ENCODE measurements around the gene PIP4K2A.

- TF ChIP-seq ZFP1 (CRISPR knock-in tag; IDR thresholded peaks at IDR 0.05) (no peak), YY1 (IDR thresholded peaks at IDR 0.05; ENCODE audit: insufficient read depth, insufficient replicate concordance, low read depth, low read length) (no peak), REST (IDR thresholded peaks at IDR 0.05; ENCODE audit: borderline replicate concordance in 1 of 2, low read depth in 1 of 2, low read length in 2 of 2) (no peak), MYNN (CRISPR knock-in tag; IDR thresholded peaks at IDR 0.05; ENCODE audit: low read depth) (no peak)
Measured at GRCh38 chr10:22500656-22501340, 213.6 kb downstream of the PIP4K2A start.
